ENCODE results near the gene PIP5K1A.

GRCh38 chr1:151277249-151277648 lies 78.9 kb downstream of the PIP5K1A start:
- no peak for TF ChIP-seq POLR2A (IDR thresholded peaks at IDR 0.05)
- TF ChIP-seq CTCF (IDR thresholded peaks at IDR 0.05), result no peak

Data from adrenal gland (tissue), 5 donors.